Measurements from ENCODE around the gene SAG. TPM values are rescaled to one million over a fixed set of nuclear protein-coding genes. Genes with fewer than 3 reads are reported as not detected.

The SAG gene
- total RNA-seq, 2 donors from 2014 or later: 1.8 TPM; not detected in 1

- intact Hi-C loops (cut with DNase I): no loop called here
- H3K36me3 ChIP-seq: no peaks in the 10 kb centered on the region
- no peak for TF ChIP-seq CTCF (IDR thresholded peaks at IDR 0.05)
- H3K9me3 ChIP-seq: no peaks in the 10 kb centered on the region
- DNase-seq: no peak
- H3K9ac ChIP-seq (ENCODE audit: low read depth in 2 of 2, low read length in 2 of 2): no peak overlapping the region
- no peak overlapping the region for H3K4me3 ChIP-seq
- H3K27me3 ChIP-seq: no peaks in the 10 kb centered on the region
- no peak overlapping the region for H3K27ac ChIP-seq
- no peaks in the 10 kb centered on the region for H3K4me1 ChIP-seq
These were observed 3.8 kb downstream of the SAG start for GRCh38 chr2:233311241-233311926.

GRCh38 chr2:233312874-233313273 is 5.3 kb downstream of the SAG start:
- no peaks in the 10 kb centered on the region for H3K4me1 ChIP-seq
- intact Hi-C loops (cut with DNase I): no loop called here
- no peak overlapping the region for H3K4me3 ChIP-seq
- H3K9ac ChIP-seq (ENCODE audit: low read depth in 2 of 2, low read length in 2 of 2): no peak overlapping the region
- no peaks in the 10 kb centered on the region for H3K27me3 ChIP-seq
- no peaks in the 10 kb centered on the region for H3K9me3 ChIP-seq
- no peak overlapping the region for H3K27ac ChIP-seq
- no peak for DNase-seq
- no peaks in the 10 kb centered on the region for H3K36me3 ChIP-seq
- TF ChIP-seq CTCF (IDR thresholded peaks at IDR 0.05): no peak

GRCh38 chr2:233314180-233314925 is 6.7 kb downstream of the SAG start:
- TF ChIP-seq CTCF (IDR thresholded peaks at IDR 0.05): no peak
- H3K4me1 ChIP-seq: no peaks in the 10 kb centered on the region
- intact Hi-C loops (cut with DNase I): no loop called here
- H3K27ac ChIP-seq: no peak overlapping the region
- no peak overlapping the region for H3K9ac ChIP-seq (ENCODE audit: low read depth in 2 of 2, low read length in 2 of 2)
- no peaks in the 10 kb centered on the region for H3K27me3 ChIP-seq
- DNase-seq: no peak
- no peaks in the 10 kb centered on the region for H3K36me3 ChIP-seq
- no peak overlapping the region for H3K4me3 ChIP-seq
- H3K9me3 ChIP-seq: no peaks in the 10 kb centered on the region

GRCh38 chr2:233317196-233317943 is 9.8 kb downstream of the SAG start:
- Histone ChIP-seq H3K27me3 (no peaks in the 10 kb centered on the region), H3K9me3 (no peaks in the 10 kb centered on the region), H3K36me3 (no peaks in the 10 kb centered on the region), H3K4me1 (no peaks in the 10 kb centered on the region), H3K9ac (ENCODE audit: low read depth in 2 of 2, low read length in 2 of 2) (no peak overlapping the region), H3K27ac (no peak overlapping the region), H3K4me3 (no peak overlapping the region)
- intact Hi-C loops (cut with DNase I): no loop called here
- no peak for TF ChIP-seq CTCF (IDR thresholded peaks at IDR 0.05)
- DNase-seq: no peak

- intact Hi-C loops (cut with DNase I): no loop called here
- Histone ChIP-seq H3K4me3 (no peak overlapping the region), H3K27me3 (no peaks in the 10 kb centered on the region), H3K9ac (ENCODE audit: low read depth in 2 of 2, low read length in 2 of 2) (no peak overlapping the region), H3K9me3 (no peaks in the 10 kb centered on the region), H3K36me3 (no peaks in the 10 kb centered on the region), H3K4me1 (no peaks in the 10 kb centered on the region), H3K27ac (no peak overlapping the region)
- no peak for DNase-seq
- TF ChIP-seq CTCF (IDR thresholded peaks at IDR 0.05): no peak
These were observed 11.6 kb downstream of the SAG start for GRCh38 chr2:233319256-233319655.

All from colonic mucosa (tissue), 4 donors.